ENCODE data around the gene PCF11. TPM values are rescaled to one million over a fixed set of nuclear protein-coding genes. Genes with fewer than 3 reads are reported as not detected.

The PCF11 gene
- total and polyA plus RNA-seq, 12 donors: 20.2 to 62.8 (median 46.9) TPM

DNA sequence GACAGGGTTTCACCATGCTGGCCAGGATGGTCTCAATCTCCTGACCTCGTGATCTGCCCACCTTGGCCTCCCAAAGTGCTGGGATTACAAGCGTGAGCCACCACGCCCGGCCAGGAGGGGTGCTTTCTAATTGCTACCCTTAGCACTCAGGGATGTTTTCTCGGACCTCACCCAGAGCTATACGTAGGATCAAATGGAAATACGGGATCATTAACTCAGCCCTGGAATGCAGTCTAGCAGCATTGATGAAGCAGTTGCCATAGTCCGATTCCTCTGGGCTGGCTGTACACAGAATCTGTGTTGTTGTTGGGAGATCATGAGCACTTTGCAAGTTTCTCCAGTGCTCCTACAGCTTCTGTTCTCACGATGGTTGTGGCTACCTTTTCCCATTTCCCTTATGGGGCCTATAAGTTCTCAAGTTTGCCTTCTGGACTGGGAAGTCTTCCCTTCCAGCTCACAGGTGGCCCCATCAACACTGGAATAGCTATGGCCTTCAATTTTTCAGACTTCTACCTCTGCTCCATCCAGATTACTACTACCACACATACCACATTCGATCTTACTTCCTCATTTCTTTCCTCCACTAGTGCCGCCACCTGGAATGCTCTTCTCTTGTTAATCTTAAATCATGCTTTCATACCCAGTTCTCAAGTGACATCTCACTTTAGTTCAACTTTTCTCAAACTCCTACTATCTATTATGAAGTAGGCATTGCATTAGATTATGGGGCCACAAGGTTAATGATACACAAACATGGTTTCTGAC lies 16.1 kb upstream of the PCF11 start:
- Histone ChIP-seq H3K27me3 (no peaks in the 10 kb centered on the region), H3K36me3 (replicated peaks in 1 of 2) (no peaks in the 10 kb centered on the region), H3K9me3 (replicated peaks in 1 of 3) (no peaks in the 10 kb centered on the region), H3K4me3 (no peak overlapping the region), H3K4me1 (replicated peaks in 1 of 2) (no peaks in the 10 kb centered on the region), H3K27ac (no peak overlapping the region)
- TF ChIP-seq, protein P1, sequence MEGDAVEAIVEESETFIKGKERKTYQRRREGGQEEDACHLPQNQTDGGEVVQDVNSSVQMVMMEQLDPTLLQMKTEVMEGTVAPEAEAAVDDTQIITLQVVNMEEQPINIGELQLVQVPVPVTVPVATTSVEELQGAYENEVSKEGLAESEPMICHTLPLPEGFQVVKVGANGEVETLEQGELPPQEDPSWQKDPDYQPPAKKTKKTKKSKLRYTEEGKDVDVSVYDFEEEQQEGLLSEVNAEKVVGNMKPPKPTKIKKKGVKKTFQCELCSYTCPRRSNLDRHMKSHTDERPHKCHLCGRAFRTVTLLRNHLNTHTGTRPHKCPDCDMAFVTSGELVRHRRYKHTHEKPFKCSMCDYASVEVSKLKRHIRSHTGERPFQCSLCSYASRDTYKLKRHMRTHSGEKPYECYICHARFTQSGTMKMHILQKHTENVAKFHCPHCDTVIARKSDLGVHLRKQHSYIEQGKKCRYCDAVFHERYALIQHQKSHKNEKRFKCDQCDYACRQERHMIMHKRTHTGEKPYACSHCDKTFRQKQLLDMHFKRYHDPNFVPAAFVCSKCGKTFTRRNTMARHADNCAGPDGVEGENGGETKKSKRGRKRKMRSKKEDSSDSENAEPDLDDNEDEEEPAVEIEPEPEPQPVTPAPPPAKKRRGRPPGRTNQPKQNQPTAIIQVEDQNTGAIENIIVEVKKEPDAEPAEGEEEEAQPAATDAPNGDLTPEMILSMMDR (IDR thresholded peaks at IDR 0.05): no peak
- no peak for TF ChIP-seq POLR2A (IDR thresholded peaks at IDR 0.05)
- 88 to 92% (median 91%) methylated on average over 9 to 11 of the region's 11 CpGs for WGBS, 4 donors
- no peak for DNase-seq
- intact Hi-C loops (cut with DNase I): no loop called here

DNA sequence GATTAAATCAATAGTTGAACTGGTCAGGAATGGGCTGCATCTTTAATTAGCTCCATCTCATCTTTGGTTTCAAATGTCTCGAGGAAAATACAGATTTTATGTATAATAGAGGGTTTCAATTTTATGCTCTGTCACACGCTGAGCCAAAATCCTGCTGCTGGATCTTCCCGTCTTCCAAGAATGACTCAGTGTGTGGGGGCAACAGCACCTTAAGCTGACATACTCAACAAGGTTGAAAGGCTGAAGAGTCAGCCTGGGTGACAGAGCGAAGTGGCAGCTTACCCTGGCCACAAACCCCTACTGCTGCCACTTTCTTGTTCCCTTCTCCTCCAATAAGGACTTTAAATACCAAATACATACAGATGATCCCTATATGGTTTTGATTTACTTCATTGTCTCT lies 9.0 kb upstream of the PCF11 start:
- no peaks in the 10 kb centered on the region for H3K27me3 ChIP-seq
- no peaks in the 10 kb centered on the region for H3K4me1 ChIP-seq (replicated peaks in 1 of 2)
- no peak overlapping the region for H3K4me3 ChIP-seq
- intact Hi-C loops (cut with DNase I): no loop called here
- no peaks in the 10 kb centered on the region for H3K9me3 ChIP-seq (replicated peaks in 1 of 3)
- TF ChIP-seq, protein P1 (IDR thresholded peaks at IDR 0.05): no peak
- TF ChIP-seq POLR2A (IDR thresholded peaks at IDR 0.05): no peak
- no peak overlapping the region for H3K27ac ChIP-seq
- H3K36me3 ChIP-seq (replicated peaks in 1 of 2): no peaks in the 10 kb centered on the region
- 85 to 92% (median 87%) methylated on average over 4 of the region's 4 CpGs for WGBS, 4 donors
- no peak for DNase-seq

DNA sequence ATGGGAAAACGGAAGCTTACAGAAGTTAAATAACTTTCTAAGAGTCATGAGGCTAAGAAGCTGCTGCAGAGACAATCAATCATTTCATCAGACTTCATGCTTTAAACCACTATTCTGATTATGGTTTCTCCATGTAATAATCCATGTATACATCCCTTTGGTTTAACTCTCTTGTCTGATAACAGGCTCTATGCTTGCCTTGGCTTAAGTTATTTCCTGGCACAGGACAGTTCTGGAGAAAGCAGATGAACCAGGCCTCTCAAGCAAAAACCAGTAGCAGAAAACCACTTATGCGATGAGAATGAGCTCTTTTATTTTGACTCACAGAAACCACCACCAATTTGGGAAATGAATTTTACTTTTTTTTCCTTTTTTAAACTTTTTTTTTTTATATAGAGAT lies 6.5 kb upstream of the PCF11 start:
- H3K27ac ChIP-seq: no peak overlapping the region
- H3K4me3 ChIP-seq: no peak overlapping the region
- H3K36me3 ChIP-seq (replicated peaks in 1 of 2): no peaks in the 10 kb centered on the region
- peaks cover 0 to 2% of the 10 kb centered on the region in 2 donors for H3K4me1 ChIP-seq (replicated peaks in 1 of 2)
- no peaks in the 10 kb centered on the region for H3K9me3 ChIP-seq (replicated peaks in 1 of 3)
- no peak for DNase-seq
- 89 to 96% (median 94%) methylated on average over 2 of the region's 2 CpGs for WGBS, 4 donors
- H3K27me3 ChIP-seq: no peaks in the 10 kb centered on the region
- TF ChIP-seq POLR2A (IDR thresholded peaks at IDR 0.05): no peak
- TF ChIP-seq, protein P1 (IDR thresholded peaks at IDR 0.05): no peak
- intact Hi-C loops (cut with DNase I): loop anchor here in 1 of 2 donors (10.0 kb wide), 1 partner anchor 246 kb away; the partner anchor contains the start of genes DDIAS and PRCP

GRCh38 chr11:83151274-83151977 lies 5.5 kb upstream of the PCF11 start:
- Histone ChIP-seq H3K27me3 (no peaks in the 10 kb centered on the region), H3K4me1 (replicated peaks in 1 of 2) (peaks cover 0 to 6% of the 10 kb centered on the region in 2 donors), H3K36me3 (replicated peaks in 1 of 2) (no peaks in the 10 kb centered on the region), H3K4me3 (no peak overlapping the region), H3K9me3 (replicated peaks in 1 of 3) (no peaks in the 10 kb centered on the region), H3K27ac (no peak overlapping the region)
- intact Hi-C loops (cut with DNase I): loop anchor here in 1 of 2 donors (10.0 kb wide), 1 partner anchor 247 kb away; the partner anchor contains the start of genes DDIAS and PRCP
- DNase-seq: no peak
- TF ChIP-seq, protein P1 (IDR thresholded peaks at IDR 0.05): no peak
- no peak for TF ChIP-seq POLR2A (IDR thresholded peaks at IDR 0.05)
- 84 to 90% (median 87%) methylated on average over 10 of the region's 10 CpGs for WGBS, 4 donors

Measured in adrenal gland (tissue), 12 donors.